ENCODE data around the gene TBC1D16.

The TBC1D16 gene

DNA sequence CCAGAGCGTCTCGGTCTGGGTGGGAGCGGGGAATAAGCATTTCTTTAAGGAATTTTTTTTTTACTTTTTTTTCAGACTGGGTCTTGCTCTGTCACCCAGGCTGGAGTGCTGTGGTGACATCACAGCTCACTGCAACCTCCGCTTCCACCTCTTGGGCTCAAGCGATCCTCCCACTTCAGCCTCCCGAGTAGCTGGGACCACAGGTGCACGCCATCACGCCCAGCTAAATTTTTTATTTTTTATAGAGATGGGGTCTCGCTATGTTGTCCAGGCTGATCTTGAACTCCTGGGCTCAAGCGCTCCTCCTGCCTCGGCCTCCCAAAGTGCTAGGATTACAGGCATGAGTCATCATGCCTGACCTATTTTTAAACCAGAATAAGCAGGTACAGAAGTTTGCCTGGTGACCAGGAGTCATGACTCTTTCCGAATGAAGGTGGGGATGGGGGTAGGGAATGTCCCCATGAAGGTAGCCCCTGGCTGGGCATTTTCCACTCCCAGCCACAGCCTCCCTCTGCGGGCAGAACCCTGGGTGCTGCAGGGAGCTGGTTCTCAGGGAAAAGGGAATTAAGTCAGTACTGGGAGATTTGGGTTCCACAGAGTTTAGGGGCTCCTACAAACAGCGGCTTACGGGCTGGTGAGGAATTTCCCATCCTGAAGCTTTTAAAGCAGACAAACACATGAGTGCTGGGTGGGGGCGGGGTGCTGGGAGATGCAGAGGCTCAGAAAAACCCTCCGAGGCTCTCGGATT lies 48.3 kb downstream of the TBC1D16 start:
- DNase-seq (ENCODE audit: low read depth in 2 of 2): no peak

DNA sequence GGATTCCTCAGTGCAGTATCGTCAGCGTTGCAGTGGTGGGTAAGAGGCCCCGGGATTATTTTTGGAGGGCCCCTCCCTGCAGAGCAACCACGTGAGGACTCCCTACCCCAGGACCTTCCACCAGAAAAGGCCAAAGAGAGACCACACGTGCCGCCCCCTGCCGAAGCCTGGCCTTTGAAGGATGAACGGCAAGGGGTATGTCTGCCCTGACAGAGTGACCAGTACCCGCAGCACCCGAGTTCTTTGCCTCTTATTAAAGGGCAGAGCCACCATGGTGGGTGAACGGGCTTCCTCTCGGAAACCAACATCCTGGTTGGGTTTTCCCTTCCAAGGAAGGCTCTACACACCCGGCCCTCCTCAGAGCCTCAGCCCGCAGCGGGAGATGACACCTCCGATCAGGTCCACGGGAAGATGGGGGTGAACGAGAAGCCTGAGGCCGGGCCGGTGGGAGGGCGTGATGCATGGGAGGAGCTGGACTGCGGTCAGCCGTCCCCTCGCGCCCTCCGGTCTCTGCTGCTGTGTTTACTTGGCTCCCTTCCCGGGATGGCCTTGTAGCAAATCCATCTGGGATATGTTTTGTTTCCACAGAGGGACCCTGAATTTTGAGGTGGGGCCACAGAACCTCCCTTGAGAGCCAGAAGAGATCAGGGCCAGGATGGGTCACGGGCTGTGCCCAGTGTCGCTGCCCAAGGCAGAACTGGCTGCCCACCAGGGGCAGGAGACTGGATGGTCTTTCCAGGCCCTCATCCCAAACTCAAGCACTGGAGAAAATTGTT lies 49.1 kb downstream of the TBC1D16 start:
- no peak for DNase-seq (ENCODE audit: low read depth in 2 of 2)

DNA sequence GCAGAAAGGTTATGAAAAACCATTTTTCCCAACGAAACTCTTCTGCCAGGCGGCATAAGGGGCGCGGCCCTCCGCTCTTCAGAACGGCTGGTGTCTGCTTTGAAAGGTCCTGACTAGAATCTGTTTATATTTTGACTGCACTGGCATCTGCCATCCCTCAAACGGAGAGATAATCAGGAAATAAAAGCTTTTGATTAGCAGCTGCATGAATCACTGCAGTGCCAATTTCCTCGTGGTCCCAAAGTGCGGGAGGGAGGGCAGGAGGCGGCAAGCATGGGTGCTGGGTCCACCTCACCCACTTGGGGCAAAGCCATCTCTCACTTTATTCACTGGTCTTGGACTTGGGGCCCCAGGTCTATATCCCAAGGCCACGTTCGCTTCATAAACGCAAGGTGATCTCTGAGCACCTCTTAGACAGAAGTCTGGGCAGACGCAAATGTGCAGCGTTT lies 49.7 kb downstream of the TBC1D16 start:
- DNase-seq (ENCODE audit: low read depth in 2 of 2): no peak

DNA sequence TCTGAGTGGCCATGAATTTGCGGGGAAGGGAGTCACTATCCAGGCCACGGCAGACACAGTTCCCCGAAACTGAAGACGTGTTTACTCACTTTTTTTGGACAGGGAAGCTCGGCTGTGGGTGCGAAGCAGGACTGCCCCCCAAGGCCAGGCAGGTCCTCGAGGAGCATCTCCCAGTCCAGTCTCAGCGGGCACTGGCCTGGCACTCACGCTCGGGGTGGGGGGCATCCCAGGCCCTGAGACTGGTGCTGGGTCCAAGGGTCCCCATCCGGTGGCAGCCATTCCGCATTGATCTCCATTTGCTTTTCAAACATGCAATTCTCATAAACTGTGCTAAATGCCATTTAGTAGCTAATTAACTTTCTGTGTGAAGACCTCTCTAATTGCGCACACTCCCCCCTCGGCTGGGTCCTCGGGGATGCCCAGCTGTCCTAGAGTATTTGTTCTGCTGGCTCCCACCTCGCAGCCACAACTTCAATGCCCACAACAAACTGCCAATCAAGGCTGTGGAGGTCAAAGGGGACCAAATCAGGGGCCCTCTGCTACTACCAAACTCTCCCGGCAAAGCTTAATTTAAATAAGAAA lies 50.2 kb downstream of the TBC1D16 start:
- DNase-seq (ENCODE audit: low read depth in 2 of 2): no peak

DNA sequence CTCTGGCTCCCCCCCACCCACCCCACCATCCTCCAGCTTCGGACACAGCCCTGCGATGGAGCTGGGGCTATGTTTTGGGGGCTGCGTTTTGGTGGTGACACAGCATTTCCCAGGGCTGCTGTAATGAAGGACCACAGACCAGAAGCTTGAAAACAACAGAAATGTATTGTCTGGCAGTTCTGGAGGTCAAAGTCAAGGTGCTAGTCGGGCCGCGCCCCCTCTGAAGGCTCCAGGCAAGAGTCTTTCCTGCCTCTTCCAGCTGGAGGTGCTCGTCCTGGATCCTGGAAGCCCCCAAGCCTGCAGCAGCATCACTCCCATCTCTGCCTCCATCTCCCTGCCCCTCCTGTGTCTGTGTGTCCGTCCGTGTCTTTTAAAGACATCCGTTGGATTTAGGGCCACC lies 50.8 kb downstream of the TBC1D16 start:
- no peak for DNase-seq (ENCODE audit: low read depth in 2 of 2)

DNA sequence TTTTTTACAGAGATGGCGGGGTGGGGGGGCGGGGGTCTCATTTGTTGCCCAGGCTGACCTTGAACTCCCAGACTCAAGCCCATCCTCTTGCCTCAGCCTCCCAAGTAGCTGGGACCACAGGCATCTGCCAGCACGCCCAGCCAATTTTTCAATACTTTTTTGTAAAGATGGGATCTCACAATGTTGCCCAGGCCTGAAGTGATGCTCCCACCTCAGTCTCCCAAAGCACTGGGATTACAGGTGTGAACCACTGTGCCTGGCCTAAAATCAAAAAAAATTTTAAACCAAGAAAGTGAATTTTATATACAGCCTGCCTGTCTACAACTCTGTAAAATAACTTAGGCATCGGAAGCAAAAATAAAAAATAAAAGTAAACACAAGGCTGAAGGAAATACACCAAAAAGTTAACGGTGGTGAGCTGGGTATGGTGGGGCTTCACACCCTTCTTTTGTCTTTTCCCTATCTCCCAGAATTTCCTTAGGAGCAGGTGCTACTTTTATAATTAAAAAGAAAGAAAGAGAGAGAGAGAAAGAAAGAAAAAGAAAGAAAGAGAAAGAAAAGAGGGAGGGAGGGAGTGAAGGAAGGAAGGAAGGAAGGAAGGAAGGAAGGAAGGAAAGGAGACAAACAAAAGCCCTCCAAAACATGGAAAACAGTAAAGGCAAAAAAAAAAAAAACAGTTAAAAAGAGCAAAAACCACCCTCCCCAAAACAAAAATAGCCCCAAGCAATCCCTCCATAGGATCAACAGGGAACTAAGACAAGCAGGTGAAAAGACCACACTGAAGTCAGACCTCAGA lies 51.4 kb downstream of the TBC1D16 start:
- DNase-seq (ENCODE audit: low read depth in 2 of 2): no peak

DNA sequence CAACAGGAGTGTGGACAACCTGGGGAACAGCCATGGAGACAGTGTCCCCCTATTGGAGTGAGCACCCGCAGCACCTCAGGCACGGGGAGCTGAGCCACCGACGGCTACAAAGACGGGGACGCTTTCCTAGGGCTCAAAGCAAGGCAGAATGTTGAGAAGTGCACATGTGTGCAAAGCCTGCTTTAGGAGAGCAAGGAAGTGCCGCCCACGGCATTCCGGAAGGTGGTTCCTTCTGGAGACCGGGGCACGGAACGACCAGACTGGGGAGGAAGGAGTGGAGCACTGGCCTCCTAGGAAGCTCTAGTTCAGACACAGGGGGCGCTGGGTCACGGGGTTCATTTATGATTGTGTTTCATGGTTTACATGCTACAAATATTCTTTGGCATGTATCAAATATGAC lies 52.2 kb downstream of the TBC1D16 start:
- DNase-seq (ENCODE audit: low read depth in 2 of 2): no peak

DNA sequence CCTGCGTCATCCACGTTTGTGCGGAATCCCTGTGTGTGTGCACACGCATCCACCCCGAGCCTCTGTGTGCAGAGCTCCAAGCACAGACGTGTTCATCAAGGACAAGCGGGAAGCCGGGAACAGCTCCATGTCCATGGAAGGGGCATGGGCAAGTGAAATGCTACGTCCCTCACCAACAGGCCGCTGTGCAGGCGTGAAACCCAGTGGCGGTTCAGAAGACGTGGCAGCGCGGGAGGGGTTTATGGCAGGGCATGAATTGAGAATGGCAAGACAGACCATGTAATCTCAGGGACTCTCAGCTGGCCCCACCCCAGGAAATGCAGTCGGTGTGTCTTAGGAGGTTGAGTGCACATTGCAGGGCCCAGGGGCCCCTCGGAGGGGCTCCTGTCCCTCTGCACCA lies 52.7 kb downstream of the TBC1D16 start:
- DNase-seq (ENCODE audit: low read depth in 2 of 2): no peak

DNA sequence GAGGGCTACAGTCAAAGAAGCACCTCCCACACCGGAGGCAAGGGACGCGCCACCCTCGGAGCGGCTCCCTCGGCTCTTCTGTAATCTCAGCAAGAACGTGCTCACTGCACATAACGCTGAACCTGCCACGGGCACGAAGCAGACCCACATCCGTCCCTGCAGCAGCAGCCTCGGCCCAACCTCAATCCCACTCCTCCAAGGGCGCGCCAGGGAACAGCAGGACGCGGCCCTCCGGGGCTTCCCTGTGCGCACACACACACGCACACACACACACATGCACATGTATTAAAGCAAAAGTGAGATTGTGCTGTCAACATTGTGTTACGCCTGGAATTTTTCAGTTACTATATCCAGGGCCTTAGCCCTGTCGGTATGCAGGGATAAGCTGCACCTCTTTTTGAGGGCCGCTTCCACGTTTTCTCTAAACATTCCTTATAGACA lies 54.0 kb downstream of the TBC1D16 start:
- DNase-seq (ENCODE audit: low read depth in 2 of 2): no peak

DNA sequence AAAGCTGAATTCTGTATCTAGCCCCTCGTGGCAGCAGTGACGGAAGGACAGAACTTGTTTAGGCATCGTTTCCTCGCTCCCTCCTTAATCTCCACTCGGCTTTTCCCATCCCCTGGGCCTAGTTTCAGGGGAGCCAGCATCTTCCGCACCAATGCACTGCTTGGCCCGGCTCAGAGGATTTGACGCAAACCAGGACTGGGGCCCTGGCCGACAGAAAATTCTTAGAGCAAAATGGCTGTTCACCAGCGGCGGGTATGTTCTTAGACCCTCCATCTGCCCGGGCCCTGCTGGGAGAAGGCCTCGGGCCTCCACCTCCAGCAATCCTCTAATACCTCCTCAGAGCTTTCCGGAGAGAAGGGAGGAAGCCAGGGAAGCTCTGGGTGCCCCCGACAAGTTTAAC lies 54.6 kb downstream of the TBC1D16 start:
- no peak for DNase-seq (ENCODE audit: low read depth in 2 of 2)

DNA sequence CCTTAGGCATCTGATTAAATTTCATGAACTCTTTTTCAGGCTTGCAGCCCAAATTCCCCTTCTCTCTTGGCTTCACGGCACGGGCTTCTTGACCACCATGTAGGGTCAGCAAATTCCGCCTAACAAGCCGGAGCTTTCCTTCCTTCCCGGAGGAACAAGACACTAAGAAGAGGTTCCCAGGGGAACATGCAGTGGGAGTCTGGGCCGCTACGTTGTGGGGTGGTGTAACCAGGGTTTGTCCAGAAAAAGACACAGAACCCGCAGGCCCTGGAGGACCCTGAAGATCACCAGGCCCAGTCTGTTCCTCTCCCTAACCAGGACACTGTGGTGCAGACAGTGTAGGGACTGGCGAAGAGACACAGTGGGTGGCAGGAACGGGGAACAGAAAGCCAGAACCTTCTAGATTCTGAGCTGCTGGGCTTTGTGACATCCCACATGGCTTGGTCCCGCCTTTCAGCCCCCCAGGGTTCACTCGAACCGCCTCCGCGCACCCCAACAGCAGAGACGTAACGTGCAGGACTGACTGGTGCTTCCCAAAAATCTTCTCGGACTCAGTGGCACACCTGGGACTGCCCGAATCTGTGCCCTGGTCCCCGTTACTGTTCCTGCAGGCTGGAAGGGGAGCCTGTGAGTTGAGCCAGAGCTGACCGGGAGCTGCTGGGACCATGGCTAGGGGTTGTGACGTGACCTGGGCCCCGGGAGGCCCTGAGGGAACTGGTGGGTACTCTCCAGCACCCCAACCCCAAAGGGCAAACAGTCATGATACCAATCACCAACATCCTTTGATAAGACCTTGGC lies 55.2 kb downstream of the TBC1D16 start:
- no peak for DNase-seq (ENCODE audit: low read depth in 2 of 2)

DNA sequence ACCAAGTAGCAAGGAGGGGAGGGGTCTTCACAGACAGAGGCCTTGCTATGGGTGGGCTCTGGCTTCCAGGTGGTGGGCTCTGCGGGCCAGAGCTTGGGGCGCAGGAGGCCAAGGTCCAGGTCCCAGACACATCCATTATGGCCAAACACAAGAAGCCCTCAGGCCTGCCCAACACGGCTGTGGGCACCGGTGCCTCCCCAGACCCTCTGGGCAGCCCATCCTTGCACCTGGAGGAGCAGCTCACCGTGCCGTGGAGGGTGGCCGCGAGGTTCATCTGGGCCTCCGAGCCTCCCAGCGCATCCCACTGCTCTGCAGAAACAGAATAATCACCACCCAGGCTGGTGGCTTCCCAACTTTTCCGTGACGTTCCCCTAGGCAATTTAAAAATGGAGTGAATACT lies 55.9 kb downstream of the TBC1D16 start:
- DNase-seq (ENCODE audit: low read depth in 2 of 2): no peak

DNA sequence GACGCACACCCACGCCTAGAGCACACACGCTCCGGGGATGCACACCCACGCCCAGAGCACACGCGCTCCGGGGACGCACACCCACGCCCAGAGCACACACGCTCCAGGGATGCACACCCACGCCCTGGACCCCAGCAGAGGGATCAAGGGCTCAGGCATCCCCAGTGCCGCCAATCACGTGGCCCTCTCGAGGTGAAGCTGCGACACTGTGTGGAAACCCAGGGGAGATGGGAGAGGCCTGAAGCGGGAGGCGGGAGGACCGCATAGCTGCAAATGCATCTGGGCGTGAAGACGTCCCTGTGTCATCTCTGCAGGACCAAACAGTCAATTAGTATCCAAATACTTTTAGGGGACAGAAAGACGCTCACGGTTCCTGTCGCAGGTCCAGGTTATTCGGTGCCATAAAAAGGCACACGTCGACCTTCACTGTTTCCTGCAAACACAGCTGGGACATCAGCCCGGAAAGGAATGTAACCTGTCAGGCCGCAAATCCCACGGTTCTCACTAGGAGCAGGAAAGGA lies 56.4 kb downstream of the TBC1D16 start:
- no peak for DNase-seq (ENCODE audit: low read depth in 2 of 2)

DNA sequence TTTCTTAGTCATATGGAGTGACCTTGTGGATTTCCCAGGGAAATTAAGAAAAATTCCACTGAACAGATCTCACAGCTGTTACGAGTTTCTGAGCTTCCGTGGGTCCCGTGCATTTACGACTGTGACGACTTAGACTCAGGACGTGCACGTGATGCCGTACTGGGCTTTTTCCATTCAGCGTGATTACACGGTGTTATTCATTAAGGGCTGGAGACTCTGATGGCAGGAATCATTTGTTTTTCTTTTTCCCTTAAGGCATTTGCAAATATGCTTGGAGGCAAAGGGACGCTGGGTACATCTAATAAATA lies 57.2 kb downstream of the TBC1D16 start:
- no peak for DNase-seq (ENCODE audit: low read depth in 2 of 2)

DNA sequence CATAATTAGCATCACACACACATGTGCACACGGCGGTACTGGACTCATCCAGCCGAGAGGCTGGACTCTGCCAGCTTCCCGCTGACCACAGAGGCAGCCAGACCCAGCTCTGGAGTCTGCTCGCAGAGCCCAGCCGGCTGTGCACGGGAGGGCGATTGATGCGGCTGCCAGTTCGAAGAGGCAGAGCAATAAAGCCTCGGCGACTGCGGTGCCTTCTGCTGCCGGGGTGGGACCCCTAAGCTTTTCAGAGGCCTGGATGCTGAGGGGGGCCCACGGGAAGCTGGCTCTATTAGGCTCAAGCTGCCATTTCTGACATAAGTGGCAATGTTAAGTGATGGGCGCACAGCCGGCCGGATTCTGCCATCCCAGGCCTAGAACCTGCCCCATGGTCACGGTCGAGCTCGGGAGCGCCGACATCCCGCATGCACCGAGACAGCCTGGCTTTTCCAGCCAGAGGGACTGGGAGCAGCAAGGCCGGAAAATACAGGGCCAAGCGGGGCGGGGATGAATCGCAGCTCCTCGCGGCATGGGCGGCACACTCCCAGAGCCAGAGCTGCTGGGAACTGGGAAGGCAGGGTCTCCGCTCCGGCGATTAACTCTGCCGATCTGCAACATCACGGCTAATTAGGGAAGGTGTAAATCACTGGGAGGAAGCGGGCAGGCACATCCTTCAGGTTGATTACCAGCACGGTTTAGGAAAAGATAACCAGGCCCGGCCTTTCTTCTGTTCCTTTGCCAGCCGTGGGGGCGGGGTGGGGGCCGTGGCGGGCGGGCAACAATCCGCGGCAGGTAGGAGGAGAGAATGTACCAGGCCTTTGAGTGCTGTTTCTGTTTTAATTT lies 57.7 kb downstream of the TBC1D16 start:
- DNase-seq (ENCODE audit: low read depth in 2 of 2): no peak

DNA sequence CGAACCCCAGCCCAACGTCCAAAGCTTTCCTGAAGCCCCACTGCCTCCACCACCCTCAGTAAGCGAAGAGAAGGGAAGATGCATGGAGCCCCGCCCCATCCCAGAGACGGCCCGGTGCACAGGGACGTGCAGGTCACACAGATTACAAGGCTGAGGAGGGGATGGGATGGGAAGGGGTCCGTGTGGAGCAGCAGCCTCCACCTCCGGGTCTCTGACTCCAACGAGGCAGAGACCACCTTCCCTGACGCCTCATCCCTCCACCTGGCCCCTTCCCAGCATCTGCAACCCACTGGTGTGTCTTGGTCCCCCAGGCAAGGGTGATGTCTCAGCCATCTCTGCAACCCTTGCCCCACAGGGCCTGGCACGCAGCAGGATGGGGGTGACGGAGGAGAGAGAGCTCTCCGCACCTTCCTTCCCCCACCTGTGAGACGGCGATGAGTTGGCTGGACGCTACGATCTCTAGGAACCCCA lies 58.5 kb downstream of the TBC1D16 start:
- no peak for DNase-seq (ENCODE audit: low read depth in 2 of 2)

DNA sequence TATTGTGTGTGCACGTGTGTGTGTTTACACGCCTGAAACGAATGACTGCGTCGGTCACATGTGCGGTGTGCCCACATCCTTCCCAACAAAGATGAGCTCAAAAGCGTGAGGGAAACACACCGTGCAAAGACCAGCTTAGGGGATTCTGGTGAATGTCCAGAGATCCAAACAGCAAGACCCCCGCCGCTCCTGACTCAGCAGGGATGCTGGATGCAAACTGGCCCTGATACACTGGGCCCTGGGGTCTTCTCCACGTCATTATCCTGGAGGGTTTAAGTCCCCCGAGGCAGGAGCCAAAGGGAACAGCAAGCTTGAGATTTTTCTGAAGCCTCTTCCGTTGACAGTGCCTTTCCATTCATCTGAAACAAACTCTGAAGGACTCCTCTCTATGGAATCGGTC lies 59.2 kb downstream of the TBC1D16 start:
- no peak for DNase-seq (ENCODE audit: low read depth in 2 of 2)

DNA sequence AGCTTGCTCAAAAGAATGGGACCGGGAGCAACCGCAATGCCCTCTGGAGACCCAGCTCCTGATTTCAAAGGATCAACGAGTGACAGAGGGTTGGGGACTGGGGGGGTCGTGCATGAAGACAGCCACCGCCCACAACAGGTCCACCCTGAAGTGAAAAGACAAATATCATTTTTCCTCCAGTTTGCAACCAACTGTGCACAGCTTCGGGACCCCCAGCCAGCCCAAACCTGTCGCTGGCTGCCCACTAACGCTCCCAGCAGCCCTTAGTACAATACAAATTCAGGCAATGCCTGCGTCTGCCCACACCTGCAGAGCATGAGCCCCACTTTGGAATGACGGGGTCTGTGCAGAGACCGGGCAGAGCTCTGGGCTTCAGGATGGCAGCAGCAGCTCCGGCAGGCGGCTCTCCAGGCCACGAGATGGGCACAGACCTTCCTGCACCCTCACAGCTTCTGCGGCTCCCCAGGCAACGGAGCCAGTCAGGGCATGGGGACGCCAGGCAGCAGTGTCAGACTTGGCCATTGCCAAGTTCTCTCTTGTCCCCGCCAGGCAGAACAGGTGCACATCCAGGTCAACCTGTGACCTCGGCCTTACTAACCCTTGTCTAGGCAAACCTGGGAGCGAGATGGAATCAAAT lies 60.1 kb downstream of the TBC1D16 start:
- DNase-seq (ENCODE audit: low read depth in 2 of 2): no peak

Data from stimulated activated CD8-positive, alpha-beta memory T cell treated with anti-CD3 and anti-CD28 coated beads, Interleukin-7, amount 100 ng/mL, for 4 hours (primary cell).